ENCODE measurements around the gene SUPT7L. TPM values are rescaled to one million over a fixed set of nuclear protein-coding genes. Genes with fewer than 3 reads are reported as not detected.

Gene SUPT7L
- total and polyA plus RNA-seq, 2 of the 13 experiments (the other 11 are each of a cell fraction or from before 2014, with no cell fraction given): 32.9 to 77.5 TPM

DNA sequence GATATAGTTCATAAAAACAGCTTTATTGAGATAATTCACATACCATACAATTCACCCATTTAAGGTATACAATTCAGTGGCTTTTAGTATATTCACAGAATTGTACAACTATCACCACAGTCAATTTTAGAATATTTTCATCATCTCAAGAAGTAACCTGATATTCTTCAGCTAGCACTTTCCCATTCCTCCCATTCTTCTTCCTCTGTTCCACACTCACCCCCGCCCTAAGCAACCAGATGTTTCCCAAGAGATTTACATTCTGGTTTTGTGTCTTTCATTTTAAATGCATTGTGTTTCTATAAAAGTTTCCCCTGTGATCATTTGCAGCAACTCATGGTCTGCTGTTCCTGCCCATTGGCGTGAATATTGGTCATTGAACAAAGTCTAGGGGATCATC is 29.1 kb downstream of the SUPT7L start:
- FAIRE-seq (no peak), ATAC-seq (no peak), DNase-seq (ENCODE audit: low spot score) (no peak)
- Histone ChIP-seq H3K27me3 (ENCODE audit: control insufficient read depth in 1 of 2, insufficient read depth in 2 of 2, low read length in 2 of 2) (no peaks in the 10 kb centered on the region; a peak in 1 of 5 replicates), H3K4me2 (ENCODE audit: low read depth, low read length) (no peak overlapping the region), H4K20me1 (ENCODE audit: insufficient read depth, low read length) (no peaks in the 10 kb centered on the region), H3K36me3 (replicated peaks in 1 of 2; ENCODE audit: control insufficient read depth in 1 of 2, insufficient read depth in 2 of 2, low read length in 2 of 2) (peaks cover 31 to 75% of the 10 kb centered on the region in 2 experiments), H3K9ac (ENCODE audit: insufficient read depth, low read depth, low read length) (no peak overlapping the region), H3K27ac (ENCODE audit: extremely low read length, insufficient read depth, low read length) (no peak overlapping the region), H3K79me2 (ENCODE audit: insufficient read depth, low read length) (peaks cover 6% of the 10 kb centered on the region), H3K4me3 (replicated peaks in 1 of 3; ENCODE audit: insufficient read depth in 1 of 3, low read depth in 2 of 3, low read length in 3 of 3) (no peak overlapping the region), H3K9me3 (ENCODE audit: low read length) (no peaks in the 10 kb centered on the region), H2AFZ (ENCODE audit: low read length) (no peak overlapping the region), H3K4me1 (ENCODE audit: insufficient read depth, low read length) (peaks cover 16% of the 10 kb centered on the region)
- in situ Hi-C loops (cut with HindIII; ENCODE audit: extremely low pct_ligation_motif_present, low pct_unique_long_range_greater_than_20kb) (no loop called here), intact Hi-C loops (cut with micrococcal nuclease; ENCODE audit: unreplicated experiment) (no loop called here)
- ChIA-PET POLR2A (no interaction called here), CTCF (ENCODE audit: low intra/inter-chr PET ratio, low total read pairs) (no interaction called here)
- BruUV-seq (replicated peaks): no TSS peak
- 92% methylated on average over 2 of the region's 2 CpGs for WGBS (ENCODE audit: low lambda C conversion rate)
- TF ChIP-seq RBAK (CRISPR knock-in tag; IDR thresholded peaks at IDR 0.05): no peak
- TF ChIP-seq POLR2A (IDR thresholded peaks at IDR 0.05; ENCODE audit: insufficient read depth in 1 of 2, low read depth in 2 of 2, low read length in 2 of 2): no peak
- TF ChIP-seq YEATS4 (CRISPR knock-in tag; IDR thresholded peaks at IDR 0.05; ENCODE audit: borderline replicate concordance): no peak
- no peak for TF ChIP-seq ETV5 (CRISPR knock-in tag; IDR thresholded peaks at IDR 0.05; ENCODE audit: borderline replicate concordance)
- TF ChIP-seq FOXJ3 (CRISPR knock-in tag; IDR thresholded peaks at IDR 0.05; ENCODE audit: borderline replicate concordance): no peak
- no peak for TF ChIP-seq TBP (CRISPR knock-in tag; IDR thresholded peaks at IDR 0.05)
- no peak for TF ChIP-seq TSC22D2 (CRISPR knock-in tag; IDR thresholded peaks at IDR 0.05; ENCODE audit: borderline replicate concordance)
- no peak for TF ChIP-seq ZNF878 (CRISPR knock-in tag; IDR thresholded peaks at IDR 0.05)
- TF ChIP-seq, protein P1, sequence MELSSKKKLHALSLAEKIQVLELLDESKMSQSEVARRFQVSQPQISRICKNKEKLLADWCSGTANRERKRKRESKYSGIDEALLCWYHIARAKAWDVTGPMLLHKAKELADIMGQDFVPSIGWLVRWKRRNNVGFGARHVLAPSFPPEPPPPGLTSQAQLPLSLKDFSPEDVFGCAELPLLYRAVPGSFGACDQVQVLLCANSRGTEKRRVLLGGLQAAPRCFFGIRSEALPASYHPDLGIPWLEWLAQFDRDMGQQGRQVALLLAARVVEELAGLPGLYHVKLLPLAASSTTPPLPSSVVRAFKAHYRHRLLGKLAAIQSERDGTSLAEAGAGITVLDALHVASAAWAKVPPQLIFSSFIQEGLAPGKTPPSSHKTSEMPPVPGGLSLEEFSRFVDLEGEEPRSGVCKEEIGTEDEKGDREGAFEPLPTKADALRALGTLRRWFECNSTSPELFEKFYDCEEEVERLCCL (CRISPR knock-in tag; IDR thresholded peaks at IDR 0.05; ENCODE audit: borderline replicate concordance): no peak
- no peak for TF ChIP-seq ZNF891 (CRISPR knock-in tag; IDR thresholded peaks at IDR 0.05)
- no peak for TF ChIP-seq MIER2 (CRISPR knock-in tag; IDR thresholded peaks at IDR 0.05)
